GM21737 (cell line): ENCODE measurements around the gene AIFM3.

Experiments
- ATAC-seq: cut with Tn5 transposase; IDR thresholded peaks from one replicate; pipeline ENCODE4 v1.9.1; 2021; ENCODE audit warnings: mild to moderate bottlenecking, moderate library complexity; ENCODE audit not compliant: unreplicated experiment

AIFM3 gene

DNA sequence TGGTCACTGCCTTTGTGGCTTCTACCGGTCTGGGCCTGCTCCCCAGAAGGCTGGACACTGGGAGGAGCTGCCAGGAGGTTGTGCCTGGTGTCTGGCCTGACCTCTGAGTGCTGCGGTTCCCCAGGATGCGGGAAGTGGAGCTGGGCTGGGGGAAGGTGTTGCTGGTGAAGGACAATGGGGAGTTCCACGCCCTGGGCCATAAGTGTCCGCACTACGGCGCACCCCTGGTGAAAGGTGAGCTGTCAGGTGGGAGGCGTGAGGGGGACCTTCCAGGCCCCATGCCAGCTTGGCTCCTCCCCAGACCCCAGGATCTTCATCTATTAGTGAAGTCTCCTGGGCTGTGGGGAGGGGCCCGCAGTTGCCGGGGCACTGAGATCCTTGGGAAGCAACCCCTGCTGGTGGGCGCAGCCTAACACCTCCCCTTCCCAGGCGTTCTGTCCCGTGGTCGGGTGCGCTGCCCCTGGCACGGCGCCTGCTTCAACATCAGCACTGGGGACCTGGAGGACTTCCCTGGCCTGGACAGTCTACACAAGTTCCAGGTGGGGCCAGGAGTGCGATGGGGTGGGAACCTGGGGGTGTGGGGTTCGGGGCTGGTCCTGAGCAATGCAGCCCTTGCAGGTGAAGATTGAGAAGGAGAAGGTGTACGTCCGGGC, 6.7 kb downstream of the AIFM3 start:
- ATAC-seq: no peak

DNA sequence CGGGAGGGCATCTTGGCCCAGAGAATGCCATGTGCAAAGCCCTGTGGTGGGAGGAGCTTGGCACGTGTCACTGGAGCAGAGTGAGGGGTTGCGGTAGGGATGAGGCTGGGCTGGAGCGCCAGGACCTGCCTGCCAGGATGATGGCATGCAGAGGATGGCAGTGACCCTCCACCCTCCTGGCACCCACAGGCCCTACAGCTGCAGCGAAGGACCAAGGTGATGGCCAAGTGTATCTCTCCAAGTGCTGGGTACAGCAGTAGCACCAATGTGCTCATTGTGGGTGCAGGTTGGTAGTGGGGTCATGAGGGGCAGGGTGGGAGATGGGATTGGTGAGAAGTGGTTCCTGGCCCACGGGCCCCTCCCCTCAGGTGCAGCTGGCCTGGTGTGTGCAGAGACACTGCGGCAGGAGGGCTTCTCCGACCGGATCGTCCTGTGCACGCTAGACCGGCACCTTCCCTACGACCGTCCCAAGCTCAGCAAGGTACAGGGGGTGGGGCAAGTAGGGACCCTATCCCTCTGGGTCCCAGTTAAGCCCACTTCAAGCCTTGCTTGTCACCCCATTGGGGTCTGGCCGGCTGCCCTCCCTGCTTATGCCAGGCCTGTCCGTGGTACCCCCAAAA, 7.4 kb downstream of the AIFM3 start:
- no peak for ATAC-seq

DNA sequence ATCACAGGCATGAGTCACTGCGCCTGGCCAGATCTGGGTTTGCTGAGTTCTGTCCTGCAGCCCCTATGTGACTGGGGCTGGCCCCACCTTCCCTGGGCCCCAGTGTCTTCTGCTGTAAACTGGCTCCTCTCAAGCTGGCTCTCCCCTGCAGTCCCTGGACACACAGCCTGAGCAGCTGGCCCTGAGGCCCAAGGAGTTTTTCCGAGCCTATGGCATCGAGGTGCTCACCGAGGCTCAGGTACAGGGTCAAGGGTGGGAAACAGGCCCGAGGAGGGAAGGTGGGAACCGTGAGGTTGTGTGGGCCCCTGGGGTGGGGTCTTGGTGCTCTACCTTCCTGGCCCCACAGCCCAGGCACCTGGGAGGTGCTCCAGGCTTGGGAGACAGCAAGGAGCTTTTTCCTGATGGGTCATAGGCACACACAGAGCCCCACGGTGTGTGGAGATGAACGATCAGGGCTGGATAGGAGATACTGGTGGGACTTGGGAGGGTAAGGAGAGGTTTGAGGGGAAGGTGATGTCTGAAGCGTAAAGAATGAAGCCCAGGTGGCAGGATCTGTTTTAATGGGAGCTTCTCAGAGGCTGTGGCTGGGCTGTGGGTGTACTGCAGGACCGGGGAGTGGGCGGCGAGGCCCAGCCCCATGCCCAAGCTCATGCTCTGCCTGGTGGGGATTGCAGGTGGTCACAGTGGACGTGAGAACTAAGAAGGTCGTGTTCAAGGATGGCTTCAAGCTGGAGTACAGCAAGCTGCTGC, 8.7 kb downstream of the AIFM3 start:
- no peak for ATAC-seq

DNA sequence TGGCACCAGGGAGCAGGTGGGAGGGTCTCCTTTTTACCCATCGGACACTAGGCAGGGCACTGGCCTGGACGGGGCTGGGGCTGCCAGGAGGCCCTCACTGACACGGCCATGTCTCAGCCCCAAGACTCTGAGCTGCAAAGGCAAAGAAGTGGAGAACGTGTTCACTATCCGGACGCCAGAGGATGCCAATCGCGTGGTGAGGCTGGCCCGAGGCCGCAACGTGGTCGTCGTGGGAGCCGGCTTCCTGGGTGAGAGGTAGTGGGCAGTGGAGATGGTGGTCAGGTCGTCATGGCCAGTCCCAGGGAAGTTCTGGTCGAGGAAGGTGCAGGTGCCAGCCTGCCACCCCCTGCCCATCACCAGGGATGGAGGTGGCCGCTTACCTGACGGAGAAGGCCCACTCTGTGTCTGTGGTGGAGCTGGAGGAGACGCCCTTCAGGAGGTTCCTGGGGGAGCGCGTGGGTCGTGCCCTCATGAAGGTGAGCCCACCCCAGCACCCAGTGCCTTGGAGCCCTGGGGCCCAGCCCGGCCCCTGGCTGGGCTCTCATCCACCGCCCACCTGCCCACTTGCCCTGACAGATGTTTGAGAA, 9.3 kb downstream of the AIFM3 start:
- no peak for ATAC-seq

DNA sequence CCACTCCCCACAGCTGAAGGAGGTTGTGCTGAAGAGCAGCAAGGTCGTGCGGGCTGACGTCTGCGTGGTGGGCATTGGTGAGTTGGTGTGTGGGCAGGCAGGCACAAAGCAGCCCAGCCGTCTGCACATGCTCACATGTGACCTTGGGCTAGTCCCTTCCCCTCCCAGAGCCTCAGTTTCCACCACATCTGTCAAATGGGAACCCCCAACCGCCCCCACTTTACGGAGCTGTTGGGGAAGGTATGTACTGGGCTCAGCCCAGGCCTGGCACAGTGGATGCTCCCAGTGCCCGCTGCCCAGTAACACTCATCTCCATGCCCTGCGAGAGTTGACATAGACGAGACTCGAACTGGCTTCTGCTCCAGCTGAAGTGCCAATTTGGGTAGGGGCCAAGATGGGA, 10.0 kb downstream of the AIFM3 start:
- ATAC-seq: no peak

DNA sequence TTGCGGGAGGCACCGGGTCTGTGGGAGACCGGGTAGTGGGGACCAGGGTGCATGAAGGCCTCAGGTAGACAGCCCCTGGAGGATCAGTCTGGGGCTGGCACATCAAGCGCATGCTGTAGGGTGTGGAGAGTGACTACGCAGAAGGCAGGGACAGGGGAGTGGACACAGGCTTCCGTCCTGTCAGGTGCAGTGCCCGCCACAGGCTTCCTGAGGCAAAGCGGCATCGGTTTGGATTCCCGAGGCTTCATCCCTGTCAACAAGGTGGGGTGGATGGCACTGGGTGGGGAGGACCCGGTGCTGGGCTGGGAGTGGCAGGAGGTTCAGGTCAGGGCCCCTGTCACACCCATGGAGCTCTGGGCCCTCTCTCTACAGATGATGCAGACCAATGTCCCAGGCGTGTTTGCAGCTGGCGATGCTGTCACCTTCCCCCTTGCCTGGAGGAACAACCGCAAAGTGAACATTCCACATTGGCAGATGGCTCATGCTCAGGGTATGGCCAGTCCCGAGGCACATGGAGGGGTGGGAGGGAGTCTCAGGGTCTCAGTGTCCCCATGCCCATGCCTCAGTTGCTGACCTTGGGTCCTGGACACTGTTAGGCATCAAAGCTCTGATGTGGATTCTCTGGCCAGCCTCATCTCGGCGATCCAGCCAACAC, 10.6 kb downstream of the AIFM3 start:
- ATAC-seq: no peak

DNA sequence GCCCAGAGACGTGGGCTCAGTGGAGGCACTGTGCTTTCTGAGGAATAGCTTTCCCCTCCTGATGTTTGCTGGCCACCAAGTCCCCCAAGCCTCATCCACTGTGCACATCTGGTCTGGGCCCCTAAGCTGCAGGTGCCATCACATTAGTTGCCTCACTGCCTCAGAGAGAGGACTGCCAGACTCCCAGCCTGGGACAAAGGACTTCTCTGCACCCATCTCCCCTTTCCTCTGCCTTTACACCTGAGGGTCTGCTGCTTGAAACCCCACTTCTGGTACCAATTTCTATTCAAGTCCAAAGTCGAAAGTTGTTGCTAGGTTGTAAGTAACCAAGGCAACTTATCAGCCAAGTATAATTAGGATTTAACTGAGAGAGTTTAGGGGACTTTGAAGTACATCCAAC, 11.4 kb downstream of the AIFM3 start:
- no peak for ATAC-seq

DNA sequence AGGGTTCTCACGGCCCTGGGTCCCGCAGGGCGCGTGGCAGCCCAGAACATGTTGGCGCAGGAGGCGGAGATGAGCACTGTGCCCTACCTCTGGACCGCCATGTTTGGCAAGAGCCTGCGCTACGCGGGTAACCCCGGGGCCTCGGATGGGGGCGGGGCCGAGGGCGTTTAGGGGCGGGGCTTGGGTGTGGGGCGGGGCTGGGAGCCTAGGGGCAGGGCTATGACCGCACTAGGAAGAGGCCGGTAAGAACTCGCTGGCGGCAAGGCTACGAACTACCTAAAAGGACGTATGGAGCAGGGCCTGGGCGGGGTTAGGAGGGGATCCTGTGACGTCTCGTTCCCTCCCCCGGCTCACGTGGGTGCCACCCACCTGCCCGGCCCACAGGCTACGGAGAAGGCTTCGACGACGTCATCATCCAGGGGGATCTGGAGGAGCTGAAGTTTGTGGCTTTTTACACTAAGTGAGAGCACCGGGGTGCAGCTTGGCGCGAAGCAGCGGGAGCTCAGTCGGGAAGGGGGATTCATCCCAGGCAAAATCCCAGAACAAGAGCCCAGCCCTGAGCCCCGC, 12.3 kb downstream of the AIFM3 start:
- no peak for ATAC-seq

DNA sequence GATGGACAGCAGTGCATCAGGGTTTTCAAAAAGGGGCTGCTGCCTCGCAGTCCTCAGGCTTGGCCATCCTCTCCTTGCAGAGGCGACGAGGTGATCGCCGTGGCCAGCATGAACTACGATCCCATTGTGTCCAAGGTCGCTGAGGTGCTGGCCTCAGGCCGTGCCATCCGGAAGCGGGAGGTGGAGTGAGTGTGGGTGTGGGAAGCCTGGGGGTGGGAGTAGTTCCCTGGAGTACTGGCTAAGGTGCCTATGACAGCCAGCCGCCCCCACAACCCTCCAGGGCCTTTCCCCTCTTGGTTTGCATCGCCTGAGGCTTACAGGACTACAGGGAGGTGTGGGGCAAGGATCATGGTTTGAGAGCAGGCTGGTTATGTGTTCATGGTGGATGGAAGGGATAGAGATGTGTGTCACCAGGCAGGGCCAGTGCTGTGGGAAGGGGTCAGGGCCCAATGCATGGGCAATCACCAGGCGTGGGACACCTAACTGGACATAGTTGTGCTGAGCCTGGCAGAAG, 12.9 kb downstream of the AIFM3 start:
- ATAC-seq: no peak

DNA sequence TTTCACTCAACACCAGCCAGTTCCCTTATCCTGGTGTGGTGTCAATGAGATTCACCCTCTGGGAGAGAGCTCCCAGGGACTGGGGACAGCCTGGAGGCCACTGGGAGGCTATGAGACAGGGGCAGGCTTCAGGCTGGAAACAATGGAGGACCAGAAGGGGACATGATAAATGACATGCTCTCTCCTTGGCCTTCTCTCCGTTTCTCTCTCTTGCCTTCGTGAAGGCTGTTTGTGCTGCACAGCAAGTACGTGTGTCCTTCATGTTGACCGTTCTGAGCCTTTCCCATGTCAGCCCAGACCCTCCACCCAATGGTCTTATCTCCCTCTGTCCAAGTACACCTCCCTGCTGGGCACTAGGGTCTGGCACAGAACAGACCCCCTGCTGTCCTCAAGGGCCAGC, 13.5 kb downstream of the AIFM3 start:
- no peak for ATAC-seq

DNA sequence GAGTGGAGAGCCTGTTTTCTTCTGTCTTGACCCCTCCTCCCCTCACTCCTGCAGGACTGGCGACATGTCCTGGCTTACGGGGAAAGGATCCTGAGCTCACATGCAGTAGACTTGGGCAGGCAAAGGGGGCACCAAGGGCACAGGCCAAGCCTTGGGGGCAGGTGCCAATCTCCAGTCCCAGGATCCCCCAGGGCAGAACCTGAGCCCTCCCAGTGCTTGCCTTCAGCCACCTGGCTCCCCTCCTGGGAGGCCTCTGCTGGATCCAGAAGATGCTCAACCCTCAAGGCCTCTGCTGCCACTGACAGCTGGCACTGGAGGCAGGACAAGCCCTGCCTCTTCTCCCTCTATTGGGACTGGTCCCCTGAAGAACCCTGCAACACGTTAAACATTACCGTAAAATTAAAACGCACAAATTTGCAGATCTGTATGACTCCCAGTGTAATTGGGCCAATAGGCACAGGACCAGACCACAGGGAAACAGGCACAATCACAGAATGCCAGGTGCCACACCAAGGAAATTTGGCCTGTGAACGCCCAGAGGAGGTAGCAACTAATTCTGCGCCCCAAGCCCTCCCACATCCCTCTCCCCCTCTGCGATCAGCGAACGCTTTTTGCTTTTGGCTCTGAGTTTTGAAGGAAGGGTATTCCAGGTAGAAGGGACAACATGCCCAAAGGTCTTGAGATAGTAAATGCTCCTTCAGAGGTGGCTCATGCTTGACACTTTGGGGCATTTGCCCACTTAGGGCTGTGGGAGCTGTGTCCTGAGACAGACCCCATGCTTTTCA, 14.1 kb downstream of the AIFM3 start:
- ATAC-seq: no peak

DNA sequence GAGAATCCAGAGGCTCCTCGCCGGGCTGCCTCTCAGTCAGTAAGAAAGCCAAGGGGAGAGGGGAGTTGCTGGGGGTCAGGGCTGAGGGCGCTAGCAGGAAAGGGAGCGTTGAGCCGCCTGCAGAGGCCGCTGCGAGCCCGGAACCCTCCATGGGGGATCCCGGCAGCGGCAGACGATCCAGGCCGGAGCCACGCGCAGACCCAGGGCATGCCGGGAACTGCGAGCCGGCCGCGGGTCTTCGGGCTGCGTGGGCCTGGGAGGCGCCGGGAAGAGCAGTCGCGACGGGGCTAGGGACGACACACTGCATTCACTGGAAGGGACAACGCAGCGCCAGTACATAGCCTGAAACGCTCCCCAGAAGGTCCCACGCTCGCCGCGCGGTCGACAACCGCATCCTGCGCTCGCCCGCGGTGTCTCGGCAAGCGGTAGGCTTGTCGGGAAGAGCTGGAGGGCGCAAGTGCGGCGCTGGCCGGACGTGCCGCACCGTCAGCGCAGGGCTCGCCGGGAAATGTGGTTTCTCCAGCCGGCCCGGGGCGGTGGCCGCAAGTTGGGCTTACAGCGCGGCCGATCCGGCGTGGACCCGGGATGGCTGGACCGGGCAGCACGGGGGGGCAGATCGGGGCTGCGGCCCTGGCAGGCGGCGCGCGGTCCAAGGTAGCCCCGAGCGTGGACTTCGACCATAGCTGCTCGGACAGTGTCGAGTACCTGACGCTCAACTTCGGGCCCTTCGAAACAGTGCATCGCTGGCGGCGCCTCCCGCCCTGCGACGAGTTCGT, 14.9 kb downstream of the AIFM3 start, which contains the start of gene LZTR1:
Gene LZTR1 (plus strand): TSS at position 511 of the 776 bp plus-strand sequence. CDS start 75 bp downstream, at position 586.
- ATAC-seq: peak; percentile 73

DNA sequence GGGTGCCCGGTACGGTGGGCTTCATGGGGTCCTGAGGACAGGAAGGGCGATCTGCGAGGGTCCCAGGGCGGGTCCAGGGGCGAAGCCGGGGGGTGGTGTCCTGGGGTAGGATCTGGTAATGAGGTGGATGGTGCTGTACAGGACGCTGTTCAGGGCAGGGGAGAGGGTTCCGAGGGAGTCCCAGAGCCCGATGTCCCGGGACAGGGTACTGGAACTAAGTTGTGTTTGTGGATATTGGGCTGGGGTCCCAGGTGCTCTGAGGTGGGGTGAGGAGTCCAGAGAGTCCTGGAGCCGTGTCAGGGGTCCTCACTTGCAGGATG, 15.5 kb downstream of the AIFM3 start:
- peak; percentile 14 for ATAC-seq

DNA sequence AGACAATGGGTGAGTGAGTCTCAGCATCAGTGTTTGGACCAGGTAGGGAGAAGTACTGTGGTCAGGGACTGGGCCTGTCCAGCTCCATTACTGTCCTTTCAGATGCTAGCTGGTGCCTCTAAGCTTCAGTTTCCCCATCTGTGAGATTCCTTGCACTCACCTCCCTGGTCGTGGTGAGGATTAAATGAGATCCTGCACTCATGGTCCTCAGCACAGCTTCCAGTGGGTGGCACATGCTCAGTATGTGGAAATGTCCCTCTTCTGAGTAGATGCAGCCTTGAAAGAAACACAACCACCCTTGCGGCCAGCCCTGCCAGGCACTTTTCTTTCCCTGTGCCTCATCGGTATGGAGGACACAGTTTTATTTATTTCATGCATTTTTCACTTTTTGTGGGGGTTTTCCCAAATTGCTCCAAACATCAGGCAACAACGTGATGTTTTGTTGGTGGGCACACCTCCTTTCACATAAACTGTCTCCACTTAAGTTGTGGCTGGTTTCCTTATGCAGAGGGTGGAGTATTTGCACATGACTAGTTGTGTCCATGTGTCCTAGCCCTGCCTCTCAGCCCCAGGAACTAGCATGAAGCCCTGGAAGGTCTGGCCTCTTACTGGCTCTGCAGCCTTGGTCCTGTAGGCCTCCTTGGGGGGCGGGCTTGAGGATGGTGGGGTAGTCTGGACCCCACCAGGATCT, 16.2 kb downstream of the AIFM3 start:
- no peak for ATAC-seq

DNA sequence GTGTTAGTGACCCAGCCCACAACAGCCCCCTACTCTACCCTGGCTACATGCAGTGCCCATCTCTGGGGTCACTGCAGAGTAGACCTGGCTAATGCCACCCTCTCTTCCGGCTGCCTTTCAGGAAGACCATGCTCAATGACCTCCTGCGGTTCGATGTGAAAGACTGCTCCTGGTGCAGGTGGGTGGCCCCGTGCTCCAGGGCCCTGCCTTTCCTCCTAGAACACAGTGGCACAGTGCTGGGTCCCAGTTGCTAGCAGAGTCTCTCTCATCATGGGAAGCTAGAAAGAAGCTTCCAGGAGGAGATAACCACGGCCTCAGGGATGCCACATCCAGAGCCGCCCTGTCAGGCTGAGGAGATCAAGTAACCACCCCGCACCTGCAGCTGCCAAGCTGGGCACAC, 18.7 kb downstream of the AIFM3 start:
- no peak for ATAC-seq

DNA sequence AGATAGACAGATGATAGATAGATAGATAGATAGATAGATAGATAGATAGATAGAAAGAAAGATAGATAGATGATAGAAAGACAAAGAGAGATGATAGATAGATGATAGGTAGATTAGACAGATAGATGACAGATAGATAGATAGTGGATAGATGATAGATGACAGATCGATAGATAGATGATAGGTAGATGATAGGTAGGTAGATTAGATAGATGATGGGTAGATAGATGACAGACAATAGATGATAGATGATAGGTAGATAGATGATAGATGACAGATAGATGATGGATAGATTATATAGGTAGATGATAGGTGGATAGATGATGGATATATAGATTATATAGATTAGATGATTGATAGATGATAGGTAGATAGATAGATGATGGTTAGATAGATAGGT, 19.3 kb downstream of the AIFM3 start:
- ATAC-seq: no peak

DNA sequence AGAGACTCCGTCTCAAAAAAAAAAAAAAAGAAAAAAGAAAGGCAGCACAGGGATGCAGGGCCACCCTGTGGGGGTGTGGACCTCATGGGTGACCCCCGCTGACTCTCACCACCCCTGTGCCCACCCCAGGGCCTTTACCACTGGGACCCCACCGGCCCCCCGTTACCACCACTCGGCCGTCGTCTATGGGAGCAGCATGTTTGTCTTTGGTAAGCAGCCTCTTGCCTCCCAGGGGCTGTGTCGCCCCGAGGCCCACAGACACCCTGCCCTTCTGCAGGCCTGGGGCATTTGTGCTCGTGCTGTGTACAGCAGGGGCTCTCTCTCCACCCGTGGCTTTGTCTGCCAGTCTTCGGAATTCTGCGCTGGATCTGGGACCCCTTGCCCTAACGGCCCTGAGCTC, 20.3 kb downstream of the AIFM3 start:
- ATAC-seq: no peak

DNA sequence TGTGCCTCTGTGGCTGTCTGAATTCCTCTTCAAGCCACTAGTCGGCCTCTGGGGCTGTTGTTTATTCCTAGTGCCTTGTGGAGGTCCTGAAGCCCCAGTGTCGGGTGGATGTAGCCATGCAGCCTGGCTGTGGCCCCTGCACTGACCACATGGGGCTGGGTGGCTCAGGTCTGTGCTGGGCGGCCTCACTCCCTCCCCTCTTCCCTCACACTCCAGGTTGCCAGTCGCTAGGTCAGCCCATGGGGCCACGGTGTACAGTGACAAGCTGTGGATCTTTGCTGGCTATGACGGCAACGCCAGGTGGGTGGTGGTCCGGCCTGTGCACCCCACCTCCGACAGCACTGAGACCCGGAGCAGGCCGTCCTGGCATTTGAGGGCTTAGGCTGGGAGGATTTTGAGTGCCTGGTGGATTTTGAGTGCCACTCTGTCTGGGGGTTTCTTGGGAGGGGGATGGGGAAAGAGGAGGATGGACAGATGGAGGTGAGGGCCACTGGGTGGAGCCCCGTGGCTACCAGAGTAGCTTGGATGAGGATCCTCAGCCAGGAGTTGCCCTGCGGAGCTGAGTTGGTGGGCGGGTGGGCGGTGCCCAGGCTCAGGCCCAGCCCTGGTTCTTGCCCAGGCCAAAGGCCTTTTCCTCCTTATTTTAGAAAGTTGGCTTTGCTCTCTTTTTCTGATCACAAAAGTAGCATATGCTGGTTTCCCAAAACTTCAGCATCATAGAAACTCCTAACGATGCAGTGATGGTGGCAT, 21.7 kb downstream of the AIFM3 start:
- ATAC-seq: no peak
